ENCODE results near the gene LBH.

GRCh38 chr2:30222636-30223360 lies 8.5 kb upstream of the LBH start:
- TF ChIP-seq CTCF (IDR thresholded peaks at IDR 0.05; ENCODE audit: borderline replicate concordance, extremely low read depth, low read length, poor library complexity, severe bottlenecking) (no peak), EZH2 (IDR thresholded peaks at IDR 0.05; ENCODE audit: borderline replicate concordance, low read depth, low read length, severe bottlenecking) (no peak)
